GM23248 (cell line): ENCODE data around the gene TECPR2. TPM values are rescaled to one million over a fixed set of nuclear protein-coding genes. Genes with fewer than 3 reads are reported as not detected.

Experiments
- DNase-seq: peaks from one replicate; pipeline ENCODE4 v3.0.0-alpha.2; 2015
- H2AFZ ChIP-seq: fragments of 200-600 bp; sonication (generic); 2 replicates; pipeline ENCODE4 v1.6.1; 2016; ENCODE audit warnings: antibody characterized with exemption
- H3F3A ChIP-seq: fragments of 200-600 bp; sonication (generic); 2 replicates; pipeline ENCODE4 v1.6.1; 2016; ENCODE audit warnings: mild to moderate bottlenecking, antibody characterized with exemption, mixed run types; ENCODE audit not compliant: insufficient read depth
- H3K27ac ChIP-seq: fragments of 200-600 bp; sonication (generic); 2 replicates; pipeline ENCODE4 v1.5.1; 2016; ENCODE audit warnings: mild to moderate bottlenecking
- H3K27me3 ChIP-seq: fragments of 200-600 bp; sonication (generic); replicated peaks from 2 replicates; pipeline ENCODE4 v1.6.1; 2016; ENCODE audit warnings: mild to moderate bottlenecking; ENCODE audit not compliant: insufficient read depth
- H3K36me3 ChIP-seq: fragments of 200-600 bp; sonication (generic); 2 replicates; pipeline ENCODE4 v1.6.1; 2016; ENCODE audit warnings: low read depth, mild to moderate bottlenecking
- H3K4me1 ChIP-seq: fragments of 200-600 bp; sonication (generic); 2 replicates; pipeline ENCODE4 v1.6.1; 2016; ENCODE audit warnings: mild to moderate bottlenecking; ENCODE audit not compliant: insufficient read depth
- H3K4me2 ChIP-seq: fragments of 200-600 bp; sonication (generic); one replicate; pipeline ENCODE4 v1.6.1; 2016; ENCODE audit warnings: mild to moderate bottlenecking; ENCODE audit not compliant: unreplicated experiment
- H3K4me3 ChIP-seq: fragments of 200-600 bp; sonication (generic); 2 replicates; pipeline ENCODE4 v1.5.1; 2016; ENCODE audit warnings: mild to moderate bottlenecking
- H3K79me2 ChIP-seq: fragments of 200-600 bp; sonication (generic); 2 replicates; pipeline ENCODE4 v1.6.1; 2016; ENCODE audit warnings: mild to moderate bottlenecking; ENCODE audit not compliant: insufficient read depth
- H3K9ac ChIP-seq: fragments of 200-600 bp; sonication (generic); 2 replicates; pipeline ENCODE4 v1.6.1; 2016; ENCODE audit warnings: mild to moderate bottlenecking
- H3K9me2 ChIP-seq: fragments of 200-600 bp; sonication (generic); 2 replicates; pipeline ENCODE4 v1.6.1; 2016; ENCODE audit warnings: mixed run types, mild to moderate bottlenecking, moderate library complexity; ENCODE audit not compliant: insufficient read depth
- H3K9me3 ChIP-seq: fragments of 200-600 bp; sonication (generic); one replicate; pipeline ENCODE4 v1.6.1; 2017; ENCODE audit warnings: low read depth
- H4K20me1 ChIP-seq: fragments of 200-600 bp; sonication (generic); 2 replicates; pipeline ENCODE4 v1.6.0; 2016; ENCODE audit not compliant: insufficient read depth
- EZH2 ChIP-seq: fragments of 200-600 bp; sonication (generic); IDR thresholded peaks from 2 replicates; pipeline ENCODE4 v1.6.1; 2018; ENCODE audit warnings: antibody characterized with exemption, mild to moderate bottlenecking; ENCODE audit not compliant: insufficient read depth, poor library complexity, severe bottlenecking
- EZH2phosphoT487 ChIP-seq: fragments of 200-600 bp; sonication (generic); IDR thresholded peaks from 2 replicates; pipeline ENCODE4 v1.6.1; 2018; ENCODE audit warnings: antibody characterized with exemption, moderate library complexity, mild to moderate bottlenecking, low read depth; ENCODE audit not compliant: insufficient read depth
- WGBS, 2 experiments: methylation state at CpG; one replicate each; pipeline ENCODE4 v1.1.6; 2015 to 2017; ENCODE audit warnings: low lambda C conversion rate in 2 of 2, low coverage in 1 of 2; ENCODE audit errors: missing lambda C conversion rate in 2 of 2; 5-methylcytosine and 5-hydroxymethylcytosine counted together
- in situ Hi-C: fragments of 300-500 bp; cut with MboI; formaldehyde crosslinking; loops from 2 replicates; pipeline ENCODE4 v1.15.0; 2020
- polyA plus RNA-seq: library from polyadenylated mRNA; unstranded; fragments of >200 nt; fragmentation: Nextera tagmentation; extraction: Ambion mirVana; gene quantifications from 2 replicates; pipeline ENCODE4 v1.2.1, GENCODE V29; 2016
- total RNA-seq: library from RNA; depleted of rRNA; stranded (reverse); fragments of >200 nt; shearing (Covaris generic); gene quantifications from 2 replicates; pipeline ENCODE4 v1.2.3, GENCODE V29; 2014

The TECPR2 gene
- total and polyA plus RNA-seq, 2 experiments from 2014 or later: 11.4 to 15.8 TPM

GRCh38 chr14:102316338-102316742, 46.4 kb upstream of the TECPR2 start:
- WGBS, 2 experiments: 3 to 8% methylated on average over 9 to 10 of the region's 10 CpGs
- peak overlapping the region; percentile 92 for H3K27ac ChIP-seq
- H2AFZ ChIP-seq: peak overlapping the region; percentile 92
- H3K4me2 ChIP-seq: peak overlapping the region; percentile 92
- no peaks in the 10 kb centered on the region for H4K20me1 ChIP-seq
- no peak for DNase-seq
- H3K79me2 ChIP-seq: peaks cover 7% of the 10 kb centered on the region
- peak overlapping the region; percentile 79 for H3K9ac ChIP-seq
- in situ Hi-C loops: loop anchor here (25.0 kb wide), 1 partner anchor 354 kb away; the partner anchor contains the start of gene DYNC1H1
- H3K27me3 ChIP-seq: no peaks in the 10 kb centered on the region
- peak overlapping the region; percentile 68 for H3K4me3 ChIP-seq
- H3F3A ChIP-seq: peaks cover 21% of the 10 kb centered on the region
- peaks cover 34% of the 10 kb centered on the region for H3K4me1 ChIP-seq
- no peaks in the 10 kb centered on the region for H3K9me2 ChIP-seq
- no peaks in the 10 kb centered on the region for H3K36me3 ChIP-seq
- H3K9me3 ChIP-seq: no peaks in the 10 kb centered on the region
- TF ChIP-seq EZH2 (no peak), EZH2phosphoT487 (no peak)

- peak overlapping the region; percentile 92 for H2AFZ ChIP-seq
- no peaks in the 10 kb centered on the region for H3K36me3 ChIP-seq
- TF ChIP-seq EZH2: no peak
- TF ChIP-seq EZH2phosphoT487: no peak
- H3K27ac ChIP-seq: peak overlapping the region; percentile 92
- no peaks in the 10 kb centered on the region for H3K9me3 ChIP-seq
- peak; percentile 97 for DNase-seq
- peaks cover 7% of the 10 kb centered on the region for H3K79me2 ChIP-seq
- H3K9me2 ChIP-seq: no peaks in the 10 kb centered on the region
- WGBS, 2 experiments: 1 to 2% methylated on average over 51 to 54 of the region's 54 CpGs
- no peaks in the 10 kb centered on the region for H4K20me1 ChIP-seq
- peak overlapping the region; percentile 92 for H3K4me2 ChIP-seq
- peak overlapping the region; percentile 72 for H3K4me3 ChIP-seq
- H3K9ac ChIP-seq: peak overlapping the region; percentile 79
- H3K4me1 ChIP-seq: peaks cover 34% of the 10 kb centered on the region
- no peaks in the 10 kb centered on the region for H3K27me3 ChIP-seq
- in situ Hi-C loops: loop anchor here (25.0 kb wide), 1 partner anchor 355 kb away; the partner anchor contains the start of gene DYNC1H1
- peaks cover 21% of the 10 kb centered on the region for H3F3A ChIP-seq
Measured at GRCh38 chr14:102316743-102317563, 45.8 kb upstream of the TECPR2 start.

GRCh38 chr14:102317564-102318248, 45.0 kb upstream of the TECPR2 start:
- peaks cover 28% of the 10 kb centered on the region for H3F3A ChIP-seq
- peak overlapping the region; percentile 72 for H3K4me3 ChIP-seq
- no peaks in the 10 kb centered on the region for H3K9me3 ChIP-seq
- peak overlapping the region; percentile 68 for H3K9ac ChIP-seq
- H3K9me2 ChIP-seq: no peaks in the 10 kb centered on the region
- H3K27ac ChIP-seq: peak overlapping the region; percentile 45; the same call in 1 of the 2 replicates
- H3K4me2 ChIP-seq: peak overlapping the region; percentile 86
- DNase-seq: peak; percentile 41
- TF ChIP-seq EZH2phosphoT487: no peak
- no peak for TF ChIP-seq EZH2
- 57 to 60% methylated on average over 12 of the region's 12 CpGs for WGBS, 2 experiments
- H3K4me1 ChIP-seq: peaks cover 34% of the 10 kb centered on the region
- no peaks in the 10 kb centered on the region for H4K20me1 ChIP-seq
- peaks cover 7% of the 10 kb centered on the region for H3K79me2 ChIP-seq
- no peaks in the 10 kb centered on the region for H3K27me3 ChIP-seq
- in situ Hi-C loops: loop anchor here (25.0 kb wide), 1 partner anchor 355 kb away; the partner anchor contains the start of gene DYNC1H1
- H3K36me3 ChIP-seq: no peaks in the 10 kb centered on the region
- peak overlapping the region; percentile 85 for H2AFZ ChIP-seq

- Histone ChIP-seq H3K9me2 (no peaks in the 10 kb centered on the region), H3K9ac (peak overlapping the region; percentile 89), H3F3A (peaks cover 32% of the 10 kb centered on the region), H3K27ac (peak overlapping the region; percentile 74), H3K36me3 (no peaks in the 10 kb centered on the region), H2AFZ (peak overlapping the region; percentile 93), H3K9me3 (no peaks in the 10 kb centered on the region), H3K79me2 (peaks cover 12% of the 10 kb centered on the region), H3K27me3 (no peaks in the 10 kb centered on the region), H4K20me1 (no peaks in the 10 kb centered on the region), H3K4me3 (peak overlapping the region; percentile 85), H3K4me1 (peaks cover 32% of the 10 kb centered on the region), H3K4me2 (peak overlapping the region; percentile 87)
- no peak for DNase-seq
- no peak for TF ChIP-seq EZH2phosphoT487
- no peak for TF ChIP-seq EZH2
- 65% methylated on average over 15 of the region's 15 CpGs for WGBS, 2 experiments
- in situ Hi-C loops: loop anchor here (25.0 kb wide), 1 partner anchor 357 kb away; the partner anchor contains the start of gene DYNC1H1
Measured at GRCh38 chr14:102318781-102319276, 43.9 kb upstream of the TECPR2 start.
